ENCODE measurements around the gene SVOP. TPM values are rescaled to one million over a fixed set of nuclear protein-coding genes. Genes with fewer than 3 reads are reported as not detected.

SVOP gene
- polyA plus RNA-seq, 12 donors = 0.04 to 0.81 (median 0.20) TPM; not detected in 2

DNA sequence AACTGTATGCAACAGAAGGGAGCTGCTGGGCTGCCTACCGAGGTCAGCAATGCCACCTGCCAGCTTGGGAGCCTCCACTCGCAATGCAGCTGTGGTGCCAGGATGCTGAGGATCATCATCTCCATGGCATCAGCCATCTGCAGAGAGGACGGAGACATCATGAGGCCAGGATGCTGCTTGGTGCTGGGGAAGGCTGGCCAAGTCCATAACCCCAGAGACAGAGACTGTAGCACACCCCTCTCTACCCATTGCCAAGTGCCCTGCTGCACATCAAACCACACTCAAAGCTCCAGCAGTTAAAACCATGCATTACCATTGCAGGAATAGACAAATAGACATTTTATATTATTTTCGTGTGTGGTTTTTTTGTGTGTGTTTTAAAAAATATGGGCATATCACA lies 43.5 kb downstream of the SVOP start:
- no peak for DNase-seq

DNA sequence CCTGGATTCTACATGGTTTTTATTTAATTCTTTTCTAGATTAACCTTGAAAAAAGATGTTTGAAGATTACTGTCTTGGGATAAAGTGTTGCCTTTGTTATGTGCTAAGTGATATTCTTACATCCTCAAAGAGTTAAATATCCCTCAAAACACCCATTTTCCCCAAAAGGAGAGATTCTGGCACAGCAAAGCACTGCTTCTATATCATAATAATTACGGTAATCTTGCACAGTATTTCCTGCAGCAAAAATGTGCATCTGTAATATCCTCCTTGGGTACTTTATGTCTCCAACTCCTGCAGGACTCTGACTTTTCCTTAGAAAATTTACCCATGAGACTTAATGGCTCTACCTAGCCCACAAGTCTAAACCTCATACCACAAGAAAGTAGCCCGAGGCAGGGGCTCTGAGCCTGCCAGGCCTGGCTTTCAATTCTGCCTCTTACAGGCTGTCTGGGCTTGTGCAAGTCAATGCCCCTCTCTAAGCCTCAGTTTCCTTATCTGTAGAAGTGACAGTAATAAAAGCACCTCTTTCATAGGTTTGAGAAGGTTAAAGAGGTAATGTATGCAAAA lies 45.8 kb downstream of the SVOP start:
- no peak for DNase-seq

- DNase-seq = no peak
These were observed 47.2 kb downstream of the SVOP start for GRCh38 chr12:108973629-108974152.

GRCh38 chr12:108972358-108972757 lies 48.5 kb downstream of the SVOP start:
- DNase-seq = no peak

- DNase-seq = no peak
These were observed 51.2 kb downstream of the SVOP start for GRCh38 chr12:108969622-108970021.

GRCh38 chr12:108967869-108968540 lies 52.9 kb downstream of the SVOP start:
- DNase-seq = no peak

- no peak for DNase-seq
These were observed 54.3 kb downstream of the SVOP start for GRCh38 chr12:108966378-108967151.

DNA sequence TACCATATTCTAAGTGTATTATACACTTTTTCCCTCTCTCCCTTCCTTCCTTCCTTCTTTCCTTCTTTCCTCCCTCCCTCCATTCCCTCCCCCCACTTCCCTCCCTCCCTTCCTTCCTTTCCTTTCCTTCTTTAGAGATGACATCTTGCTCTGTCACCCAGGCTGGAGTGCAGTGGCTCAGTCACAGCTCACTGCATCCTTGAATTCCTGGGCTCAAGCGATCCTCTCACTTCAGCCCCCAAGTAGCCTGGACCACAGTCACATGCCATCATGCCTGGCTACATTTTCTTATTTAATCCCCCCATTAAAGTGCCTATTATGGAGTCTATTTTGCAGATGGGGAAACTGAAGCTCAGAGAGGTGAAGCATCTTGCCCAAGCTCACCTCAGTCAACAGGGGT lies 55.0 kb downstream of the SVOP start:
- DNase-seq = no peak

- no peak for DNase-seq
These were observed 56.2 kb downstream of the SVOP start for GRCh38 chr12:108964371-108965352.

DNA sequence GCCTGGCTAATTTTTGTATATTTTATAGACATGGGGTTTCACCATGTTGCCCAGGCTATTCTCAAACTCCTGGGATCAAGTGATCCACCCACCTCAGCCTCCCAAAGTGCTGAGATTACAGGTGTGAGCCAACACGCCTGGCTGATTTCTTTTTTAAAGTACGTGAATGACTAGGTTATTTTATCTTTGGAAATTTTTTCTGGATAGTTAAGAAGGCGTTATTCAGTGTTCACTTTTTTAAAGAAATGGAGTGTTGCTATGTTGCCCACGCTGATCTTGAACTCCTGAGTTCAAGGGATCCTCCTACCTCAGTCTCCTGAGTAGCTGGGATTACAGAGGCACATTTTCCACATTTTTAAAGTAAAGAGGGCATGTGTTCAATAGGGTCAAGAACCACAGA lies 58.6 kb downstream of the SVOP start:
- no peak for DNase-seq

GRCh38 chr12:108959748-108960655 lies 60.9 kb downstream of the SVOP start:
- no peak for DNase-seq

- peak; percentile 10 for DNase-seq
These were observed 65.5 kb downstream of the SVOP start for GRCh38 chr12:108955225-108955835.

GRCh38 chr12:108950991-108951739 lies 69.7 kb downstream of the SVOP start:
- peak; percentile 71 for DNase-seq

GRCh38 chr12:108949976-108950375 lies 70.9 kb downstream of the SVOP start:
- DNase-seq = no peak

DNA sequence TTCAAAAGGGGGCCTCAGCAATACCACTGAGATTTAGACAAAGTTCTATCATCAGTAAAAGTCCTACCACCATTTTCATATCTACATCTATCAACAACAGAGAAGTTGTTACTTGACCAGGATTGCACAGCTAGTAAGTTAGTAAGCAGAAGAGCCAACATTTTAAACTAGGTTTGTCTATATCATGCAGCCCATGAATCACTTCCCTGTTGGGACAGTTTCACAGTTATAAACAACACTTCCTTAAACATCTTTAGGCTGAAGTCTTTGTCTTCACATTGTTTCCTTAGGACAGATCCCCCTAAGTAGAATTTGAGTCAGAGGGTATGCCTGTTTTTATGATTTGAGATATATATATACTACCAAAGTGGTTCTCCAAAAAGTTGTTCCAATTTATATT lies 72.5 kb downstream of the SVOP start:
- no peak for DNase-seq

DNA sequence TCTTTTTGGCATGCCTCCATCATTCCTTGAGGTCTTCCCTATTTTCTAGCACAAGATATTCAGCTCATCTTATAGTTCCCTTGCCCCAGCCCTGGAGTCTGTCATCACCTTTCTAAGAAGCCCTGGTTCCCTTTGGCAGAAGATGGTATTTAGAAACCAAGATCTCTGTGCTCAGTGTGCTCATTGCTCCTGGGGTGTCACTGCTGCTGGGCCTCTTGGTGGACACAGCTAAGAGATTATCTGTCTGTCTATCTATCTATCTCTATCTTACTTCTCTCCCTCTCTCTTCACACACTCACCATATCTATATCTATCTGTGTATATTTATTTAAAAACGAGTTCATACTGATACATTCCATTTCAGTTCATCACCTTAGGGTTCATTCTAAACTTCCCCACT lies 73.8 kb downstream of the SVOP start:
- DNase-seq = no peak

DNA sequence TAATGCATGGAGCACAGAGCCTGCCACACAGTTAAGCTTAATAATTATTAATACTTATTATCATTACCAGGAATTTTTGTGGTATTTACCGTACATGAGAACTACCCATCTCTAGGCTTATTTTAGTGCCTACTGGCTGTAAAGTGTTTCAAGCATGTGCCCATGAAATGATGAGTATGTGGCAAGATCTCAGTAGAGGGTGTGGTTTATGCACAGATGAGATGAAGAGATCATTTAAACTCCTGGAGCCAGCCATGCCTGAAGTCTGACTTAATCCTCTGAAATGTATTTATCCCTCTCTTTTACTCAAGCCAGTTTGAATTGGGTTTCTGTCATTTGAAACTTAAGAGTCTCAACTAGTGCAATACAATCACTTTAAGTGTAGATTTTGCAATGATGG lies 80.7 kb downstream of the SVOP start:
- no peak for DNase-seq

- DNase-seq = no peak
These were observed 81.3 kb downstream of the SVOP start for GRCh38 chr12:108939594-108939993.

DNA sequence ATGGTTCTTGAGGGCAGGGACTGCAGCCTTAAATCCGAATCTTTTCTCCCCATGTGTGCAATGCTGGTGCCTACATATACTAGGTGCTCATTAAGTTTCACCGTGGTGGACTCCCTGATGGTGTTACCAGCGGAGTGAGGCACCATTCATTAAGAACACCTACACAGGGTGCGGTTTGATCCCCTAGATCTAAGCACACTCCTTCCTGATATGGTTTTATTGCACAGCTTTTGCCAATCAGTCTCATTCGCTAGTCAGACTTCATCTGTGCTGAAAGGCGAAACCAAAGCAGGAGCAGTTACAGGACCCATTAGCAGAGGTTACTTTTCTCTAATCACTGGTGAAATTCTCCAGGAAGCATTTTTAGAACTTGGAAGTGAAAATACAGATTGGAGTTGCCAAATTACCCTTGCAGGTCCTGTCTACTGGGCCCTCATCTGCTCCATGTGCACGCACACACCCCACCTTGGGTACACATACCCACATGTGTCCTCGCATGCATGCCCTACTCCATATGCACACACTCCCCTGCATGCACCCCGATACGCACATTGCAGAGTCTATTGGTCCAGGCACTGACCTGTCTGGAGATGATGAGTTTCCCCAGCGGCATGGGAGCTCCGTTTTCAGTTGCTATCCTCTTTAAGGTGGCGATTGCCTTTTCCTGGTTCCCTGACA lies 82.5 kb downstream of the SVOP start:
- no peak for DNase-seq

All from muscle of arm (tissue), 12 donors.